Measurements from ENCODE around the gene MRPL14. TPM values are rescaled to one million over a fixed set of nuclear protein-coding genes. Genes with fewer than 3 reads are reported as not detected.

The MRPL14 gene
- total RNA-seq (2014; rRNA removed; shearing (Covaris generic)) = 58.8 and 73.0 TPM in 2 replicates

DNA sequence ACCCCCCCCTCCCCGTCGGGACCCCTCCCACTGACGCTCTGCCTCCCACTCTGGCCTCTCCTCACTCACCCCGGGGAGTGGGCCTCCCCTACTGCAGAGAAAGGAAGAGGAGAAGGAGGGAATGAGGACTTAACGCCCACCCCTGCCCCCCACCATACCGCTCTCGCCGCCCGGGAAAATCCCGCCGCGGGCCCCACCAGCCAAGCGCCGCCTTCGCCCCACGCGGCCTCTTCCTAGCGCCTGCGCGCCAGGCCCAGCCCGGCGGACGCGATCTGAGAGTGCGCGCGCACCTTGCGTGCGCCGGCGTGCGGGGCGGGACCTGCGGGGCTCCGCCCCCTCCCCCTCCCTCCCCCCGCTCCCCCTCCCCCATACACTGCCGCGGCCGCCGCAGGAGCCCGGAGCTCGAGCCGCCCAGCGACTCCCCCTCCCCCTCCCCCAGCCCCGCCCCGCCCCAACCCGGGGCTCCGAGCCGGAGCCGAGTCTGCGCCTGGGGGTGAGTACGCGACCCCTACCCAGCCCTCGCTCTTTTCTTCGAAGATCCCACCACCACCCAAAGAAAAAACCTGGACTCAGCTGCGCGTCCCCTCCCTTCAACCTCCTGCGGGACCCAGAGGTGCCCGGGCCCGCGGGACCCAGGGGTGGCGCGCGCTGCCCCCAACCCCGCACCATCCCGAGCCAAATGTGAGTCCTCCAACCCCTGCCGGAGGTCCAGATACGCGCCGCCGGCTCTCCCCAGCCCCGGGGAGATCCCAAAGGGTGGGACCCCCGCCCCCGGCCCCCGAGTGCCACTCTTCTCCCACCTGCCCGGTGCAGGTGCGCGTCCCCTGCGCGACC lies at the start of gene MRPL14, which contains the start of gene TMEM63B:
Gene MRPL14, minus strand, starts transcription at position 267 of the 834 bp plus-strand sequence. CDS start 10,841 bp downstream, outside the sequence.
Gene TMEM63B, plus strand, starts transcription at position 369 of the 834 bp plus-strand sequence. CDS start 7,031 bp downstream, outside the sequence.
- Histone ChIP-seq H3K27me3 (no peaks in the 10 kb centered on the region), H3K27ac (peak within 1 kb of the TSS; percentile 66), H3K4me3 (peak within 1 kb of the TSS; percentile 67), H3K36me3 (no peaks in the 10 kb centered on the region; the same call in 1 of the 2 replicates), H3K4me1 (peaks cover 11% of the 10 kb centered on the region), H3K9me3 (replicated peaks) (no peaks in the 10 kb centered on the region)
- DNase-seq = peak; percentile 82 to 86

DNA sequence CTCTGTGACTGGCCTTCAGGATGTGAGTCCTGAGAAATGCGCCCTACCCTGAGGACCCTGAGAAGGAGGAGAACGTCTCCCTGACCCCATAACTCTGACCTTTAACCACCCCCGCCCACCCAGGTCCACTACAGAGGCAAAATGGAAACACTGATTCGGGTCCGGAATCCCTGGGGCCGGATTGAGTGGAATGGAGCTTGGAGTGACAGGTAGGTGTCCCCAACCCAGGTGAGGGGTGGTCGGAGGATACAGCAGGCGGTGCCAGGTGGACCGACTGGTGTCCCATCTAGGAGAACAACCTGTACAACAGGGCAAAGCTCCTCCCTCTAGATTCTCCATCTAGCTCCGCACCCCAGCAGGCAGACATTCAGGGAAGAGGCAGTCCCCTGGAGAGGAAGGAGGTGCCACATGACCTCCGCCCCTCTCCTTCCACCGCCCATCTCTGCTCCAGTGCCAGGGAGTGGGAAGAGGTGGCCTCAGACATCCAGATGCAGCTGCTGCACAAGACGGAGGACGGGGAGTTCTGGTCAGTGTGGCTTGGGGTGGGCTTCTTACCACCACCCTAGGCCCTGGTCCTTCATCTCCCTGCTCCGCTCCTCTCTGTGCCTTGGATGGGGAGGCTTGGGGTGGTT lies 49.0 kb upstream of the MRPL14 start:
- peak in 1 of 2 experiments; percentile 28 for DNase-seq
- peak overlapping the region; percentile 28 for H3K4me3 ChIP-seq
- peaks cover 5% of the 10 kb centered on the region; the same call in 1 of the 2 replicates for H3K4me1 ChIP-seq
- H3K9me3 ChIP-seq (replicated peaks) = no peaks in the 10 kb centered on the region
- no peaks in the 10 kb centered on the region for H3K36me3 ChIP-seq
- H3K27me3 ChIP-seq = no peaks in the 10 kb centered on the region; the same call in 1 of the 2 replicates
- no peak overlapping the region for H3K27ac ChIP-seq

DNA sequence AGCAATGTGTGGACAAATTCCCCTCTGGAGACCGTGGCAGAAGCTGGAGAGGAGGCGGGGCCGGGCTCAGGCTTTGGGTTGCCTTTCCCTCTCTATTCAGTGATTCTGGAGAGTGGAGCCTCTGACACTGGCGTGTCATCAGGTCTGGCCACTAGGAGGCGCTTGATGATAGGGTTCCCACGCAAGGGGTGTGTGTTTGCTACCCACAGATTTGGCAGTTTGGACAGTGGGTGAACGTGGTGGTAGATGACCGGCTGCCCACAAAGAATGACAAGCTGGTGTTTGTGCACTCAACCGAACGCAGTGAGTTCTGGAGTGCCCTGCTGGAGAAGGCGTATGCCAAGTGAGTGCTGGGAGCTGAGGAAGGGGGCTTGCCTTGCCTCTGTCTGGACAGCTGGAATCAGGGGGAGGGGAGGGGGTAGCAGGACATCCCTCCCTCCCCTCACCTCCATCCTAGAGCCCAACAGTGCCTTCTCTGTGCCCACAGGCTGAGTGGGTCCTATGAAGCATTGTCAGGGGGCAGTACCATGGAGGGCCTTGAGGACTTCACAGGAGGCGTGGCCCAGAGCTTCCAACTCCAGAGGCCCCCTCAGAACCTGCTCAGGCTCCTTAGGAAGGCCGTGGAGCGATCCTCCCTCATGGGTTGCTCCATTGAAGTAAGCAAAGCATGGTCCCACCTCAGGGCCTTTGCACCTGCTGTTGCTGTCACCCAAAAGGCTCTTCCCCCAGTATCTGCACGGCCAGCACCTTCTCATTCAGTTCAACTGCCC lies 45.7 kb upstream of the MRPL14 start:
- DNase-seq = peak; percentile 86 to 95
- H3K27ac ChIP-seq = no peak overlapping the region
- no peaks in the 10 kb centered on the region for H3K9me3 ChIP-seq (replicated peaks)
- peaks cover 5% of the 10 kb centered on the region; the same call in 1 of the 2 replicates for H3K4me1 ChIP-seq
- H3K4me3 ChIP-seq = no peak overlapping the region
- no peaks in the 10 kb centered on the region; the same call in 1 of the 2 replicates for H3K27me3 ChIP-seq
- H3K36me3 ChIP-seq = no peaks in the 10 kb centered on the region

DNA sequence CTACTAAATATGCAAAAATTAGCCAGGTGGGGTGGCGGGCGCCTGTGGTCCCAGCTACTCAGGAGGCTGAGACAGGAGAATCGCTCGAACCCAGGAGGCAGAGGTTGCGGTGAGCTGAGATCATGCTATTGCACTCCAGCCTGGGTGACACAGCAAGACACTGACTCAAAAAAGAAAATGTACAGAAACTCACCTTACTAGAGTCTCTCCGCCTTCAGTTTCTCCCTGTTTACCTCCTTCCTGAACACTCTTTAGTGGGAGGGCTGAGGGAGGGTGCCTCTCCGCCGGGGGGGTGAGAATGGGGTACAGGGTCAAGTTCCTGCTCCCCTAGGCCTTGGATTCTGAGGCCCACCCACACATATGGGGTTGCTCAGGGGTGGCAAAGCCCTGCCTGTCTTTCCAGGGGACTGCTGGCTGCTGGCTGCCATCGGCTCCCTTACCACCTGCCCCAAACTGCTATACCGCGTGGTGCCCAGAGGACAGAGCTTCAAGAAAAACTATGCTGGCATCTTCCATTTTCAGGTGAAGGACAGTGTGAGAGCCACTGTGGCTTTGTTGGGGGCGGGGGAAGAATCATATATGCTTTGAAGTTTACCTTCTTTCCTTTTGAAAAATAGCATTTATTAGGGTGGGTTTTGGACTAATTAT lies 44.8 kb upstream of the MRPL14 start:
- Histone ChIP-seq H3K4me3 (no peak overlapping the region), H3K9me3 (replicated peaks) (no peaks in the 10 kb centered on the region), H3K27ac (no peak overlapping the region), H3K36me3 (no peaks in the 10 kb centered on the region), H3K27me3 (no peaks in the 10 kb centered on the region; the same call in 1 of the 2 replicates), H3K4me1 (peaks cover 5% of the 10 kb centered on the region; the same call in 1 of the 2 replicates)
- DNase-seq = no peak

DNA sequence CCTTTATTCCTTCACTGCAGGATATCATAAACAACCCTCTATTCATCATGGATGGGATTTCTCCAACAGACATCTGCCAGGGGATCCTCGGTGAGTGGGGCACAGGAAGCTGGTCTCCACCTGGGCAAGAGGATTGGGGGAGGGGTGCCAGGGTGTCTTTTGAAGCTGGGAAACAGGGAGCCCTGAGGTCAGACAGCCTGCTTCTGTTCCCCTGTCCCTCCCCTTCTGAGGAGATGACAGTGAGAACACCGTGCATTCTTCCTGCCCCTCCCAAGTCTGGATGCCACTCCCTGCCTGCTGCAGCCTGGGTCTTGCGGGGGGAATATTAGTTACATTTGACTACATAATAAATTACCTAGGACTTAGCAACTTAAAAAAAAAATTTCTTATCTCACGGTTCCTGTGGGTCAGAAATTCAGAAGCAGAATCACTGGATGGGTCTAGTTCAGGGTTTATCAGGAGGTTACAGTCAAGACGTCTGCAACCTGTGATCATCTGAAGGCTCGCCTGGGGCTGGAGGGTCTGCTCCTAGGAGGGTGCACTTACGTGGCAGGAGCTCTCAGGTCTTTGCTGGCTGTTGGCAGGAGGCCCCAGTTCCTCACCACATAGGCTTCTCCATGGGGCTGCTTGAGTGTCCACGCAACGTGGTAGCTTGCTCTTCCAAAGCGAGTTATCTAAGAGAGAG lies 42.8 kb upstream of the MRPL14 start:
- Histone ChIP-seq H3K27ac (no peak overlapping the region), H3K4me3 (no peak overlapping the region), H3K27me3 (no peaks in the 10 kb centered on the region; the same call in 1 of the 2 replicates), H3K9me3 (replicated peaks) (no peaks in the 10 kb centered on the region), H3K36me3 (no peaks in the 10 kb centered on the region), H3K4me1 (peaks cover 3% of the 10 kb centered on the region; the same call in 1 of the 2 replicates)
- no peak for DNase-seq

DNA sequence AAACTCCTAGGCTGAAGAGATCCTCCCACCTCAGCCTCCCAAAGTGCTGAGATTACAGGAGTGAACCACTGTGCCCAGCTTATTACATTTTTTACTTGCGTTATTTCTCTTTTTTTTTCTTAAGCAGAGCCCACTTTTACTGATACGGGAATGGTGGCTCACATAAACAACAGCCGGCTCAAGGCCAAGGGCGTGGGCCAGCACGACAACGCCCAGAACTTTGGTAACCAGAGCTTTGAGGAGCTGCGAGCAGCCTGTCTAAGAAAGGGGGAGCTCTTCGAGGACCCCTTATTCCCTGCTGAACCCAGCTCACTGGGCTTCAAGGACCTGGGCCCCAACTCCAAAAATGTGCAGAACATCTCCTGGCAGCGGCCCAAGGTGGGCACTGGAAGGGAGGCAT lies 41.9 kb upstream of the MRPL14 start:
- H3K27ac ChIP-seq = no peak overlapping the region
- DNase-seq = no peak
- H3K36me3 ChIP-seq = no peaks in the 10 kb centered on the region
- H3K4me1 ChIP-seq = peaks cover 3% of the 10 kb centered on the region; the same call in 1 of the 2 replicates
- H3K4me3 ChIP-seq = no peak overlapping the region
- no peaks in the 10 kb centered on the region for H3K9me3 ChIP-seq (replicated peaks)
- H3K27me3 ChIP-seq = no peaks in the 10 kb centered on the region; the same call in 1 of the 2 replicates

DNA sequence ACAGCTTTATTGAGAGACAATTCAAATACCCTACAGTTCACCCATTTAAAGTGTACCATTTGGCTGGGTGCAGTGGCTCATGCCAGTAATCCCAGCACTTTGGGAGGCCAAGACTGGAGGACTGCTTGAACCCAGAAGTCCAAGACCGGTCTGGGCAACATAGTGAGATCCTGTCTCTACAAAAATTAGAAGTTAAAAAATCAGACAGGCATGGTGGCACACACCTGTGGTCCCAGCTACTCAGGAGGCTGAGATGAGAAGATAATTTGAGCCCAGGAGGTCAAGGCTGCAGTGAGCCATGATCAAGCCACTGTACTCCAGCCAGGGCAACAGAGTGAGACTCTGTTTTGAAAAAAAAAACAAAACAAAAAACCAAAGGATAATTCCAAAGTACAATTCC lies 40.3 kb upstream of the MRPL14 start:
- no peak for DNase-seq
- no peaks in the 10 kb centered on the region; the same call in 1 of the 2 replicates for H3K27me3 ChIP-seq
- H3K27ac ChIP-seq = no peak overlapping the region
- H3K36me3 ChIP-seq = no peaks in the 10 kb centered on the region
- no peak overlapping the region for H3K4me3 ChIP-seq
- no peaks in the 10 kb centered on the region for H3K9me3 ChIP-seq (replicated peaks)
- H3K4me1 ChIP-seq = no peaks in the 10 kb centered on the region; the same call in 1 of the 2 replicates

DNA sequence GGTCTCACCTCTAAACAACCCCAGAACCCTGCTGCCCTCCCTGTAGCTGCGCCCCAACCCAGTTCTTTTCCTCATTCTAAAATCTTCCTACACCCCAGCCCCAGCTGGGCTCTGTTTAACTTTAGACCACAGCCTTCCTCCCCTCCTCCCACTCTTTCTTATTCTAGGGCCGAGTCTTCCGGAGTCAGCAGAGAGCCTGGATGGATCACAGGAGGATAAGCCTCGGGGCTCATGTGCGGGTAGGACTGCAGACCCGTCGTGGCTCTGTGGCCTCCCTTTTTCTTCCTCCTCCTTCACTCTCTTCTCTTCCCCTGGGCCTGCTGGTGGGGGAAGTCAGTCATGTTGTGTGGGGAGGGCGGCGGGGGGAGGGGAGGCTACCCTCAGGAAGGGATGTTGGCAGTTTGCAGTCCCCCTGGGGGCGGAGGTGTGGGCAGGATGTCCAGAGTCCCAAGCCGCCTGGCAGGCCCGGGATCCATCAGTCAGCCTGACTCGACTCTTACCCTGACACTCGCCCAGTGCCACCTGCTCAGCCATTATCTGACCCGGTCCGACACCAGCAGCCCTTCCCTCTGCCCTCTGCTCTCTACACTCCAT lies 39.4 kb upstream of the MRPL14 start:
- Histone ChIP-seq H3K4me3 (no peak overlapping the region), H3K4me1 (peaks cover 6% of the 10 kb centered on the region; the same call in 1 of the 2 replicates), H3K27me3 (no peaks in the 10 kb centered on the region; the same call in 1 of the 2 replicates), H3K9me3 (replicated peaks) (no peaks in the 10 kb centered on the region), H3K36me3 (no peaks in the 10 kb centered on the region), H3K27ac (no peak overlapping the region)
- DNase-seq = peak in 1 of 2 experiments; percentile 15

DNA sequence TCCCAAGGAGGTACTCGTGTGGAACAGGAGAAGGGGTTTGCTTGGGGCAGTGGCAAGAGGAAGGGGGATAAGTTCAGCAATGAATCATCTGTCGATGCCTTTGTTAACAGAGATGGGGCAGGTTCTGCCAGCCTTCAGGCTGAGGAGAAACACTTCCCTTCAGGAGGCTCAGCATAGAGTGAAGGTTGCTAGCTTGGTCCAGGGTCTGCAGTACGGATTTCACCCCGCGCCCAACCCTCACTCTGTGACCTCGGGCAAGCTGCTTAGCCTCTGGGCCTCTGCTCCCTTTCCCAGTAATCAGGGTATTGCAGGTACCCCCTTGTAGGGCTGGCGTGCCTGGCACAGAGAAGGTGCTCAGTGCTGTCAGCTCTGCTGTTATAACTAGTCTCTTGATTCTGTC lies 38.9 kb upstream of the MRPL14 start:
- DNase-seq = no peak
- H3K9me3 ChIP-seq (replicated peaks) = no peaks in the 10 kb centered on the region
- no peaks in the 10 kb centered on the region for H3K36me3 ChIP-seq
- peaks cover 10% of the 10 kb centered on the region for H3K4me1 ChIP-seq
- H3K4me3 ChIP-seq = no peak overlapping the region
- H3K27ac ChIP-seq = no peak overlapping the region
- no peaks in the 10 kb centered on the region for H3K27me3 ChIP-seq

DNA sequence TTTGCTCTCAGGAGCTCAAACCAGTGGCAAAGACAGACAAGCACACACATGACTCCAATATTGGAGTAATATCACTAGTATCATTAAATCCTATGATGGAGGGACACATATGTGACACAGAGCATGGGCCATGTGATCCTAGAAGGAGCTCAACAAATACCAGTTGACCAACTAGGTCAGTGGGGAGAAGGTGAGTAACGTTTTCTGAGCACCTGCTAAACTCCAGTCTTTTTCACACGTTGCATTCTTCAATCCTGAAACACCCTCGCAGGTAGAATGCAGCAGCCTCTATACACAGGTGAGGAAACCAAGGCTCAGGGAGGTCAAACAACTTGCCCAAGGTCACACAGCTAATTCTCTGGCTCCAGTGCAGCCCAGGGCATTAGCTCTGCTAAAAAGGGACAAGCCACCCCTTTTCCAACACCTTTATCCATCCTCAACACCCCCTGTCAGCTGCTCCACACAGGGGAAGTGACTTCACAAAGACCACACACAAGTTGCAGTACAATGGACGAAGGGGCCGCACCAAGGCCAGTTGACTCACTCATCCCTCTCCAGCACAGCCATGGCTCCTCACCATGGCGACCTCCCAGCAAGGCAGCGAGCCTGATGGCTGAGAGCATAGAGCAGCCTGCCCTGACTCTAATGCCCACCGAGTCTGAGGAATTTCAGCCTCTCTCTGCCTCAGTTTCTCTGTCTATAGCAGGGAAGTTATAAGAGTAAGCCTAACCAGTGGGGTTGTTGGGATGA lies 35.8 kb upstream of the MRPL14 start:
- Histone ChIP-seq H3K9me3 (replicated peaks) (no peaks in the 10 kb centered on the region), H3K36me3 (no peaks in the 10 kb centered on the region), H3K4me1 (peaks cover 10% of the 10 kb centered on the region), H3K4me3 (no peak overlapping the region), H3K27ac (no peak overlapping the region), H3K27me3 (no peaks in the 10 kb centered on the region)
- DNase-seq = peak in 1 of 2 experiments; percentile 25

DNA sequence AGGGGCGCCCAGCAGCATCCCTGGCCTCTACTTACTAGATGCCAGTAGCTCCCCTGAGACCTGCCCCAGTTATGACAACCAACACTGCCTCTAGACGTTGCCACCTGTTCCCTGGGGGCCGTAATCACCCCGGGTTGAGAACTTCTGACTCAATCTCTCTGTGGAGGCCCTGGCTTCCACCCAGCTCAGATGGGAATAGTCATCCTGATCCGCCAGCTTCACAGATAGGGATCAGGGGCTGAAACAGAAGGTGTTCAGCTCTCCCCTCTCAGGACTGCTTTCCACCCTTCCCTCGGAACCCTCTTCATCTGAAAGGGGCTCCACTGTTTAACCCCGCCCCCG lies 34.7 kb upstream of the MRPL14 start:
- DNase-seq = peak; percentile 62 to 65
- H3K4me3 ChIP-seq = no peak overlapping the region
- no peaks in the 10 kb centered on the region for H3K36me3 ChIP-seq
- H3K27me3 ChIP-seq = no peaks in the 10 kb centered on the region
- H3K27ac ChIP-seq = no peak overlapping the region
- H3K9me3 ChIP-seq (replicated peaks) = no peaks in the 10 kb centered on the region
- H3K4me1 ChIP-seq = peaks cover 10% of the 10 kb centered on the region

DNA sequence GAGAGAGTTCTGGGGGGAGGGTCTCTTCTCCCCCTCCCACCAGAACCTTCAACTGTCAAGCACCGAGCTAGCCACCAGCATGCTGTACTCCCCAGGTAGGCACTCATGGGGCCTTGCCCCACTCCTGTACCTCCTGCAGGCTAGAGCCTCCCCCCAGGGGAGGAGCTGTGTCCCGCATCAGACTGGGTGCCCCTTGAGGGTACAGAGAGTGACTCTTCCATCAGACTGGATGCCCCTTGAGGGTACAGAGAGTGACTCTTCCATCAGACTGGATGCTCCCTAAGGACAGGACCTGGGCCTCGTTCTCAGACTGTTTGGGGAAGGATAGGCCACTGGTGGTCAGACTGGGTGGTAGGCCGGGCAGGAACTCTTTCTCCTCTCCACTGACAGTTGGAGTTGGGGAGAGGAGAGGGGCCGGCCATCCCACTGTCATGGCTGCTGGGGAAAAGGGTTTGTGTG lies 31.5 kb upstream of the MRPL14 start, which contains the start of gene CAPN11:
Gene CAPN11, plus strand, starts transcription at position 51 of the 459 bp plus-strand sequence. Its CDS starts 29 bp downstream, at position 80.
- Histone ChIP-seq H3K36me3 (no peaks in the 10 kb centered on the region), H3K27ac (no peak within 1 kb of the TSS), H3K27me3 (no peaks in the 10 kb centered on the region), H3K4me1 (peaks cover 10% of the 10 kb centered on the region), H3K4me3 (no peak within 1 kb of the TSS), H3K9me3 (replicated peaks) (no peaks in the 10 kb centered on the region)
- DNase-seq = no peak

DNA sequence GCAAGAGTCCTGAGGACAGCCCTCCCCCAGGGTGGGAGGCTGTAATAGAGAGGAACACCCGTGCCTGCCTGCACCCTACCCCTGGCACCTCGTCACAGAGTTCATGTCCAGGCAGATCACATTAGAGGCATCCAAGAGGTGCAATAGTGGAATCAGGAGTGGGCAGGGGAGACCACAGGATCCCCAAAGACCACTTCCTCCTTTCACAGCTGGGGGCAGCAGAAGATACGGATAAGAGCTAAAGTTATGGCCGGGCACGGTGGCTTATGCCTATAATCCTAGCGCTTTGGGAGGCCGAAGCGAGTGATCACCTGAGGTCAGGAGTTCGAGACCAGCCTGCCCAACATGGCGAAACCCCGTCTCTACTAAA lies 29.9 kb upstream of the MRPL14 start:
- H3K4me1 ChIP-seq = peaks cover 8% of the 10 kb centered on the region
- H3K27me3 ChIP-seq = no peaks in the 10 kb centered on the region
- no peaks in the 10 kb centered on the region for H3K9me3 ChIP-seq (replicated peaks)
- H3K36me3 ChIP-seq = no peaks in the 10 kb centered on the region
- no peak for DNase-seq
- H3K27ac ChIP-seq = no peak overlapping the region
- H3K4me3 ChIP-seq = no peak overlapping the region
